SK-N-SH (cell line): ENCODE data around the gene IVNS1ABP. TPM values are rescaled to one million over a fixed set of nuclear protein-coding genes. Genes with fewer than 3 reads are reported as not detected.

ENCODE experiments used
- CTCF ChIA-PET: fragments of 300-600, 350-600 bp; formaldehyde crosslinking; extraction: SDS; loops from one replicate; lab custom pipeline; 2021; lab: Yijun Ruan, JAX
- POLR2A ChIA-PET: fragments of 350-600 bp; sonication (Branson Sonifier 250); formaldehyde crosslinking; extraction: SDS; loops from one replicate; lab custom pipeline; 2020; ENCODE audit warnings: antibody characterized with exemption, inconsistent platforms; lab: Yijun Ruan, JAX
- DNase-seq: peaks from one replicate; pipeline ENCODE4 v3.0.0; 2012
- H2AFZ ChIP-seq: fragments of 200-600 bp; sonication (generic); 2 replicates; pipeline ENCODE4 v1.8.1; 2016; ENCODE audit warnings: antibody characterized with exemption, mild to moderate bottlenecking, low read depth
- H3F3A ChIP-seq: fragments of 200-600 bp; sonication (generic); replicated peaks from 2 replicates; pipeline ENCODE3; 2016; ENCODE audit warnings: antibody characterized with exemption, mild to moderate bottlenecking; ENCODE audit not compliant: insufficient read depth
- H3K27ac ChIP-seq, 2 experiments: fragments of 200-500 bp in 1 of 2; fragments of 200-600 bp in 1 of 2; sonication (Bioruptor generic) in 1 of 2; sonication (generic), shearing (Covaris generic) in 1 of 2; 2 replicates each; pipeline versions ENCODE4 v1.5.1 to v1.6.1; 2014 to 2016; ENCODE audit warnings: low read depth in 2 of 2, inconsistent platforms in 1 of 2, low read length in 1 of 2, mild to moderate bottlenecking in 1 of 2, mixed read lengths in 1 of 2
- H3K27me3 ChIP-seq: fragments of 200-600 bp; sonication (generic), shearing (Covaris generic); 2 replicates; pipeline ENCODE4 v1.6.1; 2016; ENCODE audit warnings: mixed run types; ENCODE audit not compliant: insufficient read depth
- H3K36me3 ChIP-seq, 2 experiments: fragments of 200-500 bp in 1 of 2; fragments of 200-600 bp in 1 of 2; sonication (Bioruptor generic) in 1 of 2; sonication (generic) in 1 of 2; replicated peaks in 1 of 2; 2 replicates each; pipeline versions ENCODE3 to v1.5.1; 2014 to 2016; ENCODE audit warnings: low read length in 1 of 2, mild to moderate bottlenecking in 1 of 2; ENCODE audit not compliant: insufficient read depth in 2 of 2, control insufficient read depth in 1 of 2
- H3K4me1 ChIP-seq, 2 experiments: fragments of 200-500 bp in 1 of 2; fragments of 200-600 bp in 1 of 2; sonication (Bioruptor generic) in 1 of 2; sonication (generic), shearing (Covaris generic) in 1 of 2; 2 replicates each; pipeline versions ENCODE4 v1.5.1 to v1.6.1; 2014 to 2016; ENCODE audit warnings: low read depth in 1 of 2, low read length in 1 of 2, mixed run types in 1 of 2; ENCODE audit not compliant: insufficient read depth in 2 of 2, control insufficient read depth in 1 of 2
- H3K4me2 ChIP-seq: fragments of 200-600 bp; sonication (generic), shearing (Covaris generic); 2 replicates; pipeline ENCODE4 v1.6.1; 2017; ENCODE audit warnings: mixed run types
- H3K4me3 ChIP-seq, 2 experiments: fragments of 200-500 bp in 1 of 2; fragments of 200-600 bp in 1 of 2; sonication (Bioruptor generic) in 1 of 2; sonication (generic), shearing (Covaris generic) in 1 of 2; 2 replicates each; pipeline versions ENCODE4 v1.5.1 to v1.8.1; 2014 to 2016; ENCODE audit warnings: low read depth in 2 of 2, inconsistent platforms in 1 of 2, low read length in 1 of 2, mild to moderate bottlenecking in 1 of 2, mixed read lengths in 1 of 2, moderate library complexity in 1 of 2
- H3K79me2 ChIP-seq: fragments of 200-600 bp; sonication (generic); 2 replicates; pipeline ENCODE4 v1.8.1; 2017; ENCODE audit warnings: mild to moderate bottlenecking; ENCODE audit not compliant: insufficient read depth
- H3K9ac ChIP-seq: fragments of 200-600 bp; sonication (generic); 2 replicates; pipeline ENCODE4 v1.6.1; 2017; ENCODE audit warnings: mixed run types
- H3K9me2 ChIP-seq: fragments of 200-600 bp; sonication (generic); 2 replicates; pipeline ENCODE4 v1.6.1; 2017; ENCODE audit warnings: mixed run types
- H3K9me3 ChIP-seq: fragments of 200-600 bp; sonication (generic); 2 replicates; pipeline ENCODE4 v1.6.1; 2017; ENCODE audit warnings: mixed run types, mild to moderate bottlenecking, moderate library complexity
- H4K20me1 ChIP-seq: fragments of 200-600 bp; sonication (generic); 2 replicates; pipeline ENCODE4 v1.6.1; 2017; ENCODE audit warnings: mild to moderate bottlenecking, mixed run types; ENCODE audit not compliant: insufficient read depth
- CHD2 ChIP-seq: fragments of 150-350 bp; IDR thresholded peaks from 2 replicates; pipeline ENCODE4 v1.6.1; 2018; ENCODE audit warnings: low read length; ENCODE audit not compliant: partially characterized antibody
- CTCF ChIP-seq: fragments of 200-600 bp; sonication (generic); IDR thresholded peaks from 2 replicates; pipeline ENCODE4 v1.6.1; 2017; ENCODE audit warnings: antibody characterized with exemption, mild to moderate bottlenecking, moderate library complexity
- EP300 ChIP-seq, 2 experiments: IDR thresholded peaks; 2 replicates each; pipeline versions ENCODE4 v1.4.0 to v1.6.1; 2012; ENCODE audit warnings: borderline replicate concordance in 1 of 2, low read depth in 1 of 2, low read length in 1 of 2
- FOSL2 ChIP-seq: IDR thresholded peaks from 2 replicates; pipeline ENCODE4 v1.4.0; 2012; ENCODE audit warnings: low read depth, mild to moderate bottlenecking, moderate library complexity, borderline replicate concordance
- FOXJ3 ChIP-seq: sonication (generic); formaldehyde crosslinking; IDR thresholded peaks from 2 replicates; pipeline ENCODE4 v1.5.1; 2020; ENCODE audit warnings: mild to moderate bottlenecking, missing genetic modification reagents
- GABPA ChIP-seq: IDR thresholded peaks from 2 replicates; pipeline ENCODE4 v1.4.0; 2012; ENCODE audit warnings: low read depth, mild to moderate bottlenecking
- GATA2 ChIP-seq: sonication (generic); formaldehyde crosslinking; IDR thresholded peaks from 2 replicates; pipeline ENCODE4 v1.5.0; 2020; ENCODE audit warnings: mild to moderate bottlenecking, missing genetic modification reagents
- IRF3 ChIP-seq: fragments of 150-350 bp; IDR thresholded peaks from 2 replicates; pipeline ENCODE4 v1.6.1; 2016; ENCODE audit warnings: mild to moderate bottlenecking, low read depth, low read length
- JUND ChIP-seq: IDR thresholded peaks from 2 replicates; pipeline ENCODE4 v1.4.0; 2012
- MEF2A ChIP-seq: IDR thresholded peaks from 2 replicates; pipeline ENCODE4 v1.4.0; 2012; ENCODE audit warnings: low read depth, borderline replicate concordance
- MXI1 ChIP-seq: IDR thresholded peaks from 2 replicates; pipeline ENCODE4 v1.6.1; 2012; ENCODE audit warnings: mild to moderate bottlenecking, low read depth, low read length, improper control_type of control experiment
- NRF1 ChIP-seq: IDR thresholded peaks from 2 replicates; pipeline ENCODE4 v1.6.1; 2012; ENCODE audit warnings: low read depth, mild to moderate bottlenecking, low read length
- POLR2AphosphoS5 ChIP-seq: IDR thresholded peaks from 2 replicates; pipeline ENCODE4 v1.6.1; 2012; ENCODE audit warnings: low read depth, low read length
- RFX5 ChIP-seq: IDR thresholded peaks from 2 replicates; pipeline ENCODE4 v1.6.1; 2012; ENCODE audit warnings: mild to moderate bottlenecking, improper control_type of control experiment, low read length
- SMC3 ChIP-seq: IDR thresholded peaks from 2 replicates; pipeline ENCODE4 v1.6.1; 2012; ENCODE audit warnings: low read depth, low read length, improper control_type of control experiment
- TCF12 ChIP-seq: IDR thresholded peaks from 2 replicates; pipeline ENCODE4 v1.4.0; 2012
- TEAD4 ChIP-seq: IDR thresholded peaks from 2 replicates; pipeline ENCODE4 v1.4.0; 2012; ENCODE audit warnings: mild to moderate bottlenecking, borderline replicate concordance; ENCODE audit not compliant: insufficient read depth
- USF1 ChIP-seq: IDR thresholded peaks from 2 replicates; pipeline ENCODE4 v1.4.0; 2012; ENCODE audit warnings: low read depth, borderline replicate concordance
- YY1 ChIP-seq: IDR thresholded peaks from 2 replicates; pipeline ENCODE4 v1.4.0; 2012; ENCODE audit warnings: low read depth, mild to moderate bottlenecking
- WGBS: methylation state at CpG from one replicate; pipeline ENCODE4 v1.1.6; 2017; ENCODE audit warnings: low lambda C conversion rate; 5-methylcytosine and 5-hydroxymethylcytosine counted together
- polyA plus RNA-seq, 3 experiments: library from polyadenylated mRNA; depleted of rRNA; stranded (reverse); fragments of >200 nt; gene quantifications; 2 replicates each; pipeline ENCODE4 v1.2.3, GENCODE V29; 2012

The IVNS1ABP gene
- polyA plus RNA-seq, 1 of the 3 experiments (the other 2 are of a cell fraction): 24.5 TPM

- WGBS: 82% methylated on average over 4 of the region's 4 CpGs
These were observed 51.7 kb downstream of the IVNS1ABP start for GRCh38 chr1:185265314-185265713.

More at GRCh38 chr1:185265314-185265713, 51.7 kb downstream of the IVNS1ABP start:
- POLR2A ChIA-PET: no interaction called here
- Histone ChIP-seq H3K4me3 (no peak overlapping the region), H3K9me3 (no peaks in the 10 kb centered on the region), H3K9ac (no peak overlapping the region), H3K36me3 (no peaks in the 10 kb centered on the region), H3K4me2 (no peak overlapping the region), H4K20me1 (no peaks in the 10 kb centered on the region), H3K27me3 (no peaks in the 10 kb centered on the region), H2AFZ (no peak overlapping the region), H3K9me2 (no peaks in the 10 kb centered on the region), H3K4me1 (no peaks in the 10 kb centered on the region; a peak in 2 of 4 replicates), H3K79me2 (no peaks in the 10 kb centered on the region), H3F3A (no peaks in the 10 kb centered on the region), H3K27ac (no peak overlapping the region)
- CTCF ChIA-PET: interaction anchor here (1.0 to 1.1 kb wide), 2 partner anchors 13 to 16 kb away, joined by 3 read pairs; no protein-coding TSS in a partner anchor
- no peak for TF ChIP-seq MEF2A
- no peak for TF ChIP-seq TCF12
- no peak for TF ChIP-seq NRF1
- no peak for TF ChIP-seq CTCF
- TF ChIP-seq FOSL2: no peak
- TF ChIP-seq MXI1: no peak
- TF ChIP-seq CHD2: no peak
- TF ChIP-seq IRF3: no peak
- TF ChIP-seq TEAD4: no peak
- no peak for TF ChIP-seq YY1
- no peak for TF ChIP-seq USF1
- no peak for TF ChIP-seq SMC3
- TF ChIP-seq POLR2AphosphoS5: no peak
- no peak for TF ChIP-seq JUND
- TF ChIP-seq GATA2 (CRISPR knock-in tag): no peak
- no peak for TF ChIP-seq FOXJ3 (CRISPR knock-in tag)
- no peak for TF ChIP-seq RFX5
- no peak for TF ChIP-seq EP300 (IDR thresholded peaks at IDR 0.05; ENCODE audit: borderline replicate concordance in 1 of 2, low read depth in 1 of 2, low read length in 1 of 2)
- TF ChIP-seq GABPA: no peak
- DNase-seq: no peak
